Testis (tissue), 3 donors: ENCODE results near the gene TBX4. TPM values are rescaled to one million over a fixed set of nuclear protein-coding genes. Genes with fewer than 3 reads are reported as not detected.

Source experiments
- DNase-seq: peaks from one replicate; pipeline ENCODE4 v3.0.0-alpha.2; 2019
- H3K27ac ChIP-seq, 2 donors: fragments of 200-600 bp; sonication (generic); one replicate each; pipeline ENCODE4 v1.5.1; 2019
- H3K27me3 ChIP-seq: fragments of 200-600 bp; sonication (generic); one replicate; pipeline ENCODE4 v1.5.1; 2019
- H3K36me3 ChIP-seq: fragments of 200-600 bp; sonication (generic); one replicate; pipeline ENCODE4 v1.5.1; 2017; ENCODE audit warnings: low read depth; ENCODE audit errors: missing control alignments
- H3K4me1 ChIP-seq: fragments of 200-600 bp; sonication (generic); one replicate; pipeline ENCODE4 v1.5.1; 2019
- H3K4me3 ChIP-seq, 2 donors: fragments of 200-600 bp; sonication (generic); one replicate each; pipeline ENCODE4 v1.5.1; 2017 to 2019
- H3K9me3 ChIP-seq: fragments of 200-600 bp; sonication (generic); one replicate; pipeline ENCODE4 v1.5.1; 2017
- POLR2A ChIP-seq: fragments of 450-650 bp; IDR thresholded peaks from one replicate; pipeline ENCODE4 v1.6.1; 2017; ENCODE audit warnings: antibody characterized with exemption, mild to moderate bottlenecking, moderate library complexity
- WGBS, 2 donors: methylation state at CpG; one replicate each; pipeline ENCODE4 v1.1.5; 2018; 5-methylcytosine and 5-hydroxymethylcytosine counted together
- intact Hi-C: fragments of 100-400 bp; cut with DNase I; formaldehyde crosslinking; loops from one replicate; pipeline ENCODE4 v1.15.1; 2023; ENCODE audit warnings: low total_unique reads
- polyA plus RNA-seq: library from polyadenylated mRNA; stranded (reverse); fragments of 350-450 nt; fragmentation: Illumina TruSeq; extraction: RNeasy Lipid Tissue Mini Kit (QIAGEN cat#74804); gene quantifications from one replicate; pipeline ENCODE4 v1.2.3, GENCODE V29; 2014; ENCODE audit warnings: low read depth, low replicate concordance; ENCODE audit not compliant: insufficient read depth
- total RNA-seq, 2 donors: library from RNA; depleted of rRNA; stranded (reverse); fragments of >200 nt; gene quantifications; one replicate each; pipeline ENCODE4 v1.2.3, GENCODE V29; 2016
- TF ChIP-seq, protein P1 (sequence below), 3 experiments: fragments of 450-650 bp in 2 of 3; fragments of 200-600 bp in 1 of 3; sonication (generic) in 1 of 3; IDR thresholded peaks; one replicate each; pipeline ENCODE4 v1.5.1; 2016 to 2019; ENCODE audit warnings: antibody characterized with exemption in 3 of 3, mild to moderate bottlenecking in 2 of 3, moderate library complexity in 1 of 3

TBX4 gene
- total and polyA plus RNA-seq, 3 donors from 2014 or later: 1.5 to 3.2 (median 1.7) TPM

DNA sequence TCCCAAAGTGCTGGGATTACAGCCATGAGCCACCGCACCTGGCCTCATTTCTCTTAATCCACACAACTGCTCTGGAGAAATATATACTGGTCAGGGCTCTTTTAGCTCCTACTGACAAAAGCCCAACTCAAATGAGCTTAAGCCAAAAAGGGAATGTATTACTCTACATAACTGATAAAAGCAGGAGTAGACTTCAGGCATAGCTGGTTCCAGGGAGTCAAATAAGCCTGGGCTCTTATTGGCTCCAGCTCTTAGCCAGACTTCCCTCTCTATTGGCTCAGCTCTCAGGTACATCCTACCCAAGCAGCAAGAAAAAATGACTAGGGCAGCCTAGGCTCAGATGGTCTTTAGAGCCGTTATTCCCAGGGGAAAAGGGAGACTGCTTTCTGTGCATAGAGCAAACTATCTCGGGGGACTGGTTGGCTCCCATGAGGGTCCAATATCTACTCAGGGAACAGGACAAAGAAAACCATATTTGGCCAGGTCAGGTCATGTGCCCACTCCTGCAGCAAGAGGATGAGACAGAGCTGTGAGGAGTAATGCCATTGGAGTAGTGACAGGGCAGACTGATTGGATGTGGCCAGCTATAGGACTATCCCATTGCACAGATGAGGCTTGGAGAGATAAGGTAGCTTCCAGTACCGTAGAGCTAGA, 31.4 kb upstream of the TBX4 start:
- no peaks in the 10 kb centered on the region for H3K9me3 ChIP-seq
- H3K27me3 ChIP-seq: no peaks in the 10 kb centered on the region
- intact Hi-C loops: no loop called here
- TF ChIP-seq POLR2A: no peak
- TF ChIP-seq, protein P1, sequence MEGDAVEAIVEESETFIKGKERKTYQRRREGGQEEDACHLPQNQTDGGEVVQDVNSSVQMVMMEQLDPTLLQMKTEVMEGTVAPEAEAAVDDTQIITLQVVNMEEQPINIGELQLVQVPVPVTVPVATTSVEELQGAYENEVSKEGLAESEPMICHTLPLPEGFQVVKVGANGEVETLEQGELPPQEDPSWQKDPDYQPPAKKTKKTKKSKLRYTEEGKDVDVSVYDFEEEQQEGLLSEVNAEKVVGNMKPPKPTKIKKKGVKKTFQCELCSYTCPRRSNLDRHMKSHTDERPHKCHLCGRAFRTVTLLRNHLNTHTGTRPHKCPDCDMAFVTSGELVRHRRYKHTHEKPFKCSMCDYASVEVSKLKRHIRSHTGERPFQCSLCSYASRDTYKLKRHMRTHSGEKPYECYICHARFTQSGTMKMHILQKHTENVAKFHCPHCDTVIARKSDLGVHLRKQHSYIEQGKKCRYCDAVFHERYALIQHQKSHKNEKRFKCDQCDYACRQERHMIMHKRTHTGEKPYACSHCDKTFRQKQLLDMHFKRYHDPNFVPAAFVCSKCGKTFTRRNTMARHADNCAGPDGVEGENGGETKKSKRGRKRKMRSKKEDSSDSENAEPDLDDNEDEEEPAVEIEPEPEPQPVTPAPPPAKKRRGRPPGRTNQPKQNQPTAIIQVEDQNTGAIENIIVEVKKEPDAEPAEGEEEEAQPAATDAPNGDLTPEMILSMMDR (IDR thresholded peaks at IDR 0.05): no peak
- WGBS, 2 donors: 81 to 89% methylated on average over 4 of the region's 4 CpGs
- H3K36me3 ChIP-seq: no peaks in the 10 kb centered on the region
- peaks cover 4% of the 10 kb centered on the region for H3K4me1 ChIP-seq
- no peak overlapping the region for H3K4me3 ChIP-seq
- H3K27ac ChIP-seq: no peak overlapping the region
- no peak for DNase-seq

DNA sequence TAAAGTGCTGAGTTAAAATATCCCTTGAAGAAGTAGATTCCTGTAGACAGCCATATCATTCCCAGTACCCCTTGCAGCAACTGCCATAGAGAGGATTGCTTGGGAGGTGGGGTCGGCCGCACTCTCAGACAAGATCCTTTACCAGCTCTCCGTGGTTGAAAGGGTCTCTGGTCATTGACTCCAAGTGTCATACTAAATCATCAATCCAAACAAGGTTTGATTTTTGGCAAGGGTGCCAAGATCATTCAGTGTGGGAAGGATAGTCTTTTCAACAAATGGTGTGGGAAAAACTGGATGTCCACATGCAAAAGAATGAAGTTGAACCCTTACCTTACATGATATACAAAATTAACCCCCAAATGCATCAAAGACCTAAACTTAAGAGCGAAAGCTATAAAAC, 30.8 kb upstream of the TBX4 start:
- no peak for DNase-seq
- intact Hi-C loops: no loop called here
- Histone ChIP-seq H3K4me1 (peaks cover under 1% of the 10 kb centered on the region), H3K4me3 (no peak overlapping the region), H3K9me3 (no peaks in the 10 kb centered on the region), H3K27ac (no peak overlapping the region), H3K27me3 (no peaks in the 10 kb centered on the region), H3K36me3 (no peaks in the 10 kb centered on the region)
- TF ChIP-seq, protein P1 (IDR thresholded peaks at IDR 0.05): no peak
- TF ChIP-seq POLR2A: no peak
- 83 to 86% methylated on average over 4 of the region's 4 CpGs for whole genome bisulfite sequencing, 2 donors

DNA sequence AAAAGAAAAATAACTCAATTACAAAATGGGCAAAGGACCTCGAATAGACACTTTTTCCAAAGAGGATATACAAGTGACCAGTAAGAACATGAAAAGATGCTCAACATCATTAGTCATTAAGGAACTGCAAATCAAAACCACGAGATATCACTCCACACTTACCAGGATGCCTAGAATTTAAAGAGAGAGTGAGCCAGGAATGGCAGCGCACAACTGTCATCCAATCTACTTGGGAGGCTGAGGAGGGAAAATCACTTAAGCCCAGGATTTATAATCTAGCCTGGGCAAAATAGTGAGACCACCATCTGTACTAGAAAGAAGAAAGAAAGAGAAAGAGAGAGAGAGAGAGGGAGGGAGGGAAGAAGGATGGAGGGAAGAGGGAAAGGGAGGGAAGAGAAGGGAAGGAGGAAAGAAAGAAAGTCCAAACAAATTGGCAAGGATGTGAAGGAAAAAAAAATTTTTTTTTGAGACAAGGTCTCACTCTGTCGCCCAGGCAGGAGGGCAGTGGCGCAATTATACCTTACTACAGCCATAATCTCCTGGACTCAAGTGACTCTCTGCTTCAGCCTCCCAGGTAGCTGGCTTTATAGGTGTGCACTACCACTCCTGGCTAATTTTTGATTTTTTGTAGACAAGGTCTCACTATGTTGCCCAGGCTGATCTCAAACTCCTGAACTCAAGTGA, 30.0 kb upstream of the TBX4 start:
- H3K27me3 ChIP-seq: no peaks in the 10 kb centered on the region
- intact Hi-C loops: no loop called here

DNA sequence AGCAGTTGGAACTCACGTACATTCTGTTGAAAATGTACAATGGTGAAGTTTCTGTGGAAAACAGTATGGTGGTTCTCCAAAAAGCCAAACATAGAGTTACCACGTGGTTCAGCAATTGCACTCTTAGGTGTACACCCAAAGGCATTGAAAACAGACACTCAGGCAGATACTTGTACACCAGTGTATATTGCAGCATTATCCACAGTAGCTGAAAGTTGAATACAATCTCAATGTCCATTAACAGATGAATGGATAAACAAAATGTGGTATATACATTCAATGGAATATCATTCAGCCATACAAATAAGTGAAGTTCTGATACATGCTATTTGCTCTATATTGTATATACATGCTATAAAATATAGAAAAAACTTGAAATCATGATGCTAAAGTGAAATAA, 29.4 kb upstream of the TBX4 start:
- Histone ChIP-seq H3K27ac (no peak overlapping the region), H3K27me3 (no peaks in the 10 kb centered on the region), H3K4me1 (no peaks in the 10 kb centered on the region), H3K4me3 (no peak overlapping the region), H3K36me3 (no peaks in the 10 kb centered on the region), H3K9me3 (no peaks in the 10 kb centered on the region)
- no peak for DNase-seq
- WGBS, 2 donors: 35 to 40% methylated on average over 2 of the region's 2 CpGs
- TF ChIP-seq POLR2A: no peak
- TF ChIP-seq, protein P1 (IDR thresholded peaks at IDR 0.05): no peak
- intact Hi-C loops: no loop called here

More for the DNA sequence above, 30.0 kb upstream of the TBX4 start:
- Histone ChIP-seq H3K4me3 (no peak overlapping the region), H3K27ac (no peak overlapping the region), H3K4me1 (no peaks in the 10 kb centered on the region), H3K9me3 (no peaks in the 10 kb centered on the region), H3K36me3 (no peaks in the 10 kb centered on the region)
- WGBS, 2 donors: 63 to 86% methylated on average over 5 of the region's 5 CpGs
- no peak for DNase-seq
- TF ChIP-seq, protein P1 (IDR thresholded peaks at IDR 0.05): no peak
- TF ChIP-seq POLR2A: no peak
